Tibial nerve (tissue), 4 donors: ENCODE results near the gene SLC6A9.

Experiments used
- EP300 ChIP-seq, 2 donors: sonication (generic); formaldehyde crosslinking; IDR thresholded peaks; one replicate each; pipeline ENCODE4 v1.6.1; 2017; ENCODE audit warnings: antibody characterized with exemption in 2 of 2, mild to moderate bottlenecking in 1 of 2
- POLR2A ChIP-seq, 2 donors: fragments of 450-650 bp; IDR thresholded peaks; one replicate each; pipeline ENCODE4 v1.6.1; 2017; ENCODE audit warnings: antibody characterized with exemption in 2 of 2, mild to moderate bottlenecking in 2 of 2, moderate library complexity in 2 of 2
- TF ChIP-seq, protein P1 (sequence below), 5 experiments: fragments of 200-600 bp in 3 of 5; fragments of 450-650 bp in 2 of 5; sonication (generic) in 3 of 5; IDR thresholded peaks; one replicate each; pipeline ENCODE4 v1.5.1; 2016 to 2019; ENCODE audit warnings: antibody characterized with exemption in 5 of 5, mild to moderate bottlenecking in 3 of 5, moderate library complexity in 2 of 5

DNA sequence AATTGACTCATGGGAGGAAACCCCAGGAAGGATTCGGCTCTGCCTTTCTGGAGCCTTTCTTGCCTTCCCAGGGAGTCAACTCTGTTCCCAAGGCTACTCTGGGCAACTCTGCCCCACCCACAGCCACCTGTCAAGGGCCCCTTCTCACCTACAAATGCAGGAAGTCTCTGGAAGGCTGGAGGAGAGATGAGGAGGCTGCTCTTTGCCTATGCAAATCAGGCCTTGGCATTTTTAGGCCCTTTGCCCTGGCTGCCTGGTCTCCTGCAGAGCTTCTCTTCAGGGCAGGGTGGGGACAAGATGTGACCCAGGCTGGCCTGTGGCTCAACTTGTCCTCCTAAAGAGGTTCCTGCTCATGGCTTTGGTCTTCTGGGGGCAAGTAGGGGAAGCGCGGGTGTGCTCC, 5.4 kb downstream of the SLC6A9 start:
- TF ChIP-seq EP300 (IDR thresholded peaks at IDR 0.05): no peak
- TF ChIP-seq POLR2A (IDR thresholded peaks at IDR 0.05): no peak
- TF ChIP-seq, protein P1, sequence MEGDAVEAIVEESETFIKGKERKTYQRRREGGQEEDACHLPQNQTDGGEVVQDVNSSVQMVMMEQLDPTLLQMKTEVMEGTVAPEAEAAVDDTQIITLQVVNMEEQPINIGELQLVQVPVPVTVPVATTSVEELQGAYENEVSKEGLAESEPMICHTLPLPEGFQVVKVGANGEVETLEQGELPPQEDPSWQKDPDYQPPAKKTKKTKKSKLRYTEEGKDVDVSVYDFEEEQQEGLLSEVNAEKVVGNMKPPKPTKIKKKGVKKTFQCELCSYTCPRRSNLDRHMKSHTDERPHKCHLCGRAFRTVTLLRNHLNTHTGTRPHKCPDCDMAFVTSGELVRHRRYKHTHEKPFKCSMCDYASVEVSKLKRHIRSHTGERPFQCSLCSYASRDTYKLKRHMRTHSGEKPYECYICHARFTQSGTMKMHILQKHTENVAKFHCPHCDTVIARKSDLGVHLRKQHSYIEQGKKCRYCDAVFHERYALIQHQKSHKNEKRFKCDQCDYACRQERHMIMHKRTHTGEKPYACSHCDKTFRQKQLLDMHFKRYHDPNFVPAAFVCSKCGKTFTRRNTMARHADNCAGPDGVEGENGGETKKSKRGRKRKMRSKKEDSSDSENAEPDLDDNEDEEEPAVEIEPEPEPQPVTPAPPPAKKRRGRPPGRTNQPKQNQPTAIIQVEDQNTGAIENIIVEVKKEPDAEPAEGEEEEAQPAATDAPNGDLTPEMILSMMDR (IDR thresholded peaks at IDR 0.05): no peak
